ENCODE measurements around the gene NFX1.

NFX1 gene

GRCh38 chr9:33267151-33267767 is 23.1 kb upstream of the NFX1 start:
- DNase-seq (ENCODE audit: low read depth): no peak

- DNase-seq (ENCODE audit: low read depth): no peak
Observed at GRCh38 chr9:33270146-33270545, 20.2 kb upstream of the NFX1 start.

GRCh38 chr9:33272061-33272460 is 18.3 kb upstream of the NFX1 start:
- DNase-seq (ENCODE audit: low read depth): no peak

DNA sequence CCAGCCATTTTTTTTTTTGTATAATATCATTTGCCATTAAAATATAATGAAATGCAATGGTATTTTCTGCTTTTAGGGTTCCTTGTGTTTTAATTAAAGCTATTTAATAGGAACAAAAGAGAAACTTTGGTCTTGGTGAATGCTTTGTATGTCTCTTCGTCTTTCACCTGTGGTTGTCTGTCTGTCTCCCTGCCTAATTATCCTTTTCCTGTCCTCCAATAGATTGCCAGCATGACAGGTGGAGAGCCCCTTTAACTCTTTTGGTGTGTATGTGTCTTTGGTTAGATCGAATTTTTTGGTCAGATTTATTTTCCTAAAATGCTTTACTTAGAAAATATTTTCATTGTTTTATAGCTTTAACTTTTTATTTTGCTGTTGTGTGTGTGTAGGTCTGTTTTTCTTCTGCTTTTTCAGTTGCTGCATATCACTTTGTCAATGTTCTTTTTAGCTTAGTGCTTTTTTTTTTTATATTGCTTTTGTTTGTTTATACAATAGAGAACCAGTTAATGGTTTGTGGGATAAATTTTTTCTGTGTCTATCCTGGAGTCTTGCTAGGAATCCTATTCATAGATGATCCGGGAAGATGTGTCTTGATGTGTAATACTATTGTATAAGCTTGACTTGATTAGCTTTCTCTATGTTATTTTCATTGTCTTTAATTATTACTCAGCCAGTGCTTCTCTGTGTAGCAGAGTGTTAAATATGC is 16.9 kb upstream of the NFX1 start:
- DNase-seq (ENCODE audit: low read depth): no peak

DNA sequence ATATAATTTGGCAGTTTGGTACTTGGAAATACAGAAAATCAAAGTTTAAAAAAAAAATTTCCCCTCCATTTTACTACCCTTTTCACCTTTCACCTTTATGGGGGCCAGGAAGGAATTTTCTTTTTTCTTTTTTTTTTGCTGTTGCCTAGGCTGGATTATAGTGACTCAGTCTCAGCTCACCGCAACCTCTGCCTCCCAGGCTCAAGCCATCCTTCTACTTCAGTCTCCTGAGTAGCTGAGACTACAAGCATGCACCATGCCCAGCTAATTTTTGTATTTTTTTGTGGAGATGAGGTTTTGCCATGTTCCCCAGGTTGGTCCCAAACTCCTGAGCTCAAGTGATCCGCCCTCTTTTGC is 16.4 kb upstream of the NFX1 start:
- DNase-seq (ENCODE audit: low read depth): no peak

GRCh38 chr9:33277484-33277883 is 12.8 kb upstream of the NFX1 start:
- no peak for DNase-seq (ENCODE audit: low read depth)

GRCh38 chr9:33285502-33285901 is 4.8 kb upstream of the NFX1 start:
- DNase-seq (ENCODE audit: low read depth): no peak

GRCh38 chr9:33287087-33287490 is 3.2 kb upstream of the NFX1 start:
- DNase-seq (ENCODE audit: low read depth): peak; percentile 23

DNA sequence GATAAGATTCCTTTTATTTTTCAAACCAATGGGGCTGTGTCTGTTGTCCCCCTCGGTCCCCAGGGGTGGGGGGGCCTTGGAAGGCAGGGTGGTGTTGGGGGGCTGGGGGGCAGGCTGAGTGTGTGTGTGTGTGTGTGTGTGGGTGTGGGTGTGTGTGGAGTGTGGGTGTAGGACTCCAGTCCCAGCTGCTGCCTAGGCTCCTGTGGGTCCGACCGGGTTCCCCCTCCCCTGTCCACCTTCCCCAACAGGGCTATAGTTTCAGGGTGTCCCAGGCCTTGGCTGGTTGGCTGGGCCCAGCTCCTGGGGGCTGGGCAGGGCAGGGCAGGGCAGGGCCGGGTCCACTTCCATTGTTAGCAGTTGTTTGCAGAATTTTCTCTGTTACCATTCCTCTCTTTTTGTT is 2.1 kb upstream of the NFX1 start:
- no peak for DNase-seq (ENCODE audit: low read depth)

- DNase-seq (ENCODE audit: low read depth): no peak
Observed at GRCh38 chr9:33288828-33289483, 1.4 kb upstream of the NFX1 start.

- DNase-seq (ENCODE audit: low read depth): no peak
Observed at GRCh38 chr9:33289496-33289895, 820 bp upstream of the NFX1 start.

GRCh38 chr9:33289936-33290246 is 425 bp upstream of the NFX1 start:
- no peak for DNase-seq (ENCODE audit: low read depth)

DNA sequence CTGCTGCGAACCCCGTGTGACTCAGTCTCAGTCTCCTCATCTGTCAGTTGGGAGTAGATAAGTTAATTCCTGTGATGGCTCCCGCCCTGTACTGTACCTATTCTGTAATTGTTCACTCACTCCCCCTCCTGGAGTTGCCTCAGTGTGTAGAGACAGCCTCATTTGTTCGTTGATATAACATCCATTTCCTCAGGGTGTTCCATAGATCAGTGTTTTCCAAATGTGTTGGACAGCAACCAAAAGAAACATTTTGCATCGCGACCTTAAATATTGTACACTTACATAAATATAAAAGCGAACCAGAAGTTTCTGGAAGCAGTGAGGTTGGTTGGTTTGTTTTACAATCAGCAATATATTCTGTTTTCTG is 698 bp downstream of the NFX1 start:
- DNase-seq (ENCODE audit: low read depth): no peak

DNA sequence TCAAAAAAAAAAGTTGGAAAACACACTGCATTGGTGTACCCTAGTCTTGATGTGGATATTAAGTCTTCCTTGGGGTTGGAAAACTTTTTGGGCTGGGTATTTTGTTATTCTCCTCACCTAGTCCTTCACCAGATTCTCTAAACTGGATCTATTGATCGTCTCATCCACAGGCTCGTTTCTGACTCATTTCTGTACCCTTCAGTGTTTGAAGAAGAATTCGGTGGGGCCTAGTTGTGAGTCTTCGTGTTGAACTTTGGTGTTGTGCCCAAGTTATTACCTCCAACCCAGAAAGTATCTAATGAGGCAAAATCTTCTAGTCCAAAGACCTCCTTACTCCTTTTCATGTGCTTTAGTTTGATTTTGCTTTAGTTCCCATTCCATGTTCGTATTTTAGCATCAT is 1.6 kb downstream of the NFX1 start:
- no peak for DNase-seq (ENCODE audit: low read depth)

DNA sequence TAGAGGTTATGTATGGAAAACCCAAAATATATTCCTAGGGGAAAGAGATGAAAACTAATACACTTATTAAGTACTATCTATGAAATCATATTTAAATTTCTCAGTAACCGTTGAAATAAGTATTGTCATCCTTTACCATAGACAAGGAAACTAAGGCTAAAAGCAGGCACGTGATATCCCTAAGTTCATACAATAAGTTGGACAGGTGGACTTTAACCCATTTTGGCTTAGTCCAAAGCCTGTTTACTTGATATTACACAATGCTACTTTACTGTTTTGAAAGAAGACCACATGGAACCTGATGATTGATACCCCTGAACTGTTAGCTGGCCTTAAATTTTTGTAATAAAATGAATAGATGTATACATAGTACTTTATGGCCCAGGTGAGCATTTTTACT is 3.5 kb downstream of the NFX1 start:
- no peak for DNase-seq (ENCODE audit: low read depth)

GRCh38 chr9:33294670-33295432 is 4.5 kb downstream of the NFX1 start:
- no peak for DNase-seq (ENCODE audit: low read depth)

DNA sequence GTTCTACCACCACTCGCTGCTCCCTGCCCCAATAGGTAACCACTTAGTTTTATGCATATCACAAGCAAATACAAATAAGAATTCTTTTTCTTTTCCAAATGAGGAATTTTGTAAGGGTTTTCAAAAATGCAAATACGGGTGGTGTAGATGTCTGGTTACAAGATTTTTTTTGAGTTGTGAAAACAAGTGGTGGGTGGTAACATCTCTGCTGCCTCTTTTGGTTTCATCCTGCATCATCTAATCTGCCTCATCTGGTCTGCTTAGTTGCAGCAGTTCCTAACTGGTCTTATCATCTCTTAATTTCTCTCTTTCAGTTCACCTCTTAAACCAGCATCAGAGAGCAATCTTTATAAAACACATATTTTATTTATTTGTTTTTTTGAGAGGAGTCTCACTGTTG is 5.3 kb downstream of the NFX1 start:
- no peak for DNase-seq (ENCODE audit: low read depth)

DNA sequence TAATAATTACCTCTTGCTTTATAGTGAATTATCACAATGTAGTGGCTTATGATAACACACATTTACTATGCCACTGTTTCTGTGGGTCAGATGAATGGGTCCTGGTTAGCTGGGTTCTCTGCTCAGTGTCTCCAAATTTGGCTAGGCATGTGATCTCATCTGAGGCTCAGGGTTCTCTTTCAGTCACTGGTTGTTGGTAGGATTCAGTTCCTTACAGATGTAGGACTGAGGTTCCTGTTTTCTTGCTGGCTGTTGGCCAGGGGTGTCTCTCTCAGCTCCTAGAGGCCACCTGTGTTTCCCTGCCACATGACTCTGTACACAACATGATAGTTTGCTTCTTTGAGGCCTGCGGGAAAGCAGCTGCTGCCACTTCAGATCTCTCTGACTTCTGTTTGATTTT is 7.1 kb downstream of the NFX1 start:
- DNase-seq (ENCODE audit: low read depth): no peak

GRCh38 chr9:33300546-33300945 is 10.2 kb downstream of the NFX1 start:
- no peak for DNase-seq (ENCODE audit: low read depth)

DNA sequence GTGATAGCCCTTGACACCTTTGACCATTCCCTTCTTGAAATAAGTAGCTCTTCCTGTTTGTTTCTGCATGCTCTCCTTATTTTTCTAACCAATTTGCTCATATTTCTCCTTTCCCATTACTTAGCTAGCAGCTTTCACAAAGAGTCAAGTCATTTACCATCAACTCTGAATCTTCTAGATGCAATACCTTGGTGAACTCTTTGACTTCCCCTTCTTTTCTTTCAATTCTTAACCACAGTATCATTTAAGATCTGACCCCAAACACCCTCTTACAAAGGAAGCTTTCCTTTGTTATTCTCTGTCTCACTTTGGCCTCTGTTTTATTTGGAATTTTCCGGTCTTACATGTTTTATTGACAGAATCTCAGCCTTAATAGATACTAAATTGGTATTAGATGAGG is 14.0 kb downstream of the NFX1 start:
- no peak for DNase-seq (ENCODE audit: low read depth)

DNA sequence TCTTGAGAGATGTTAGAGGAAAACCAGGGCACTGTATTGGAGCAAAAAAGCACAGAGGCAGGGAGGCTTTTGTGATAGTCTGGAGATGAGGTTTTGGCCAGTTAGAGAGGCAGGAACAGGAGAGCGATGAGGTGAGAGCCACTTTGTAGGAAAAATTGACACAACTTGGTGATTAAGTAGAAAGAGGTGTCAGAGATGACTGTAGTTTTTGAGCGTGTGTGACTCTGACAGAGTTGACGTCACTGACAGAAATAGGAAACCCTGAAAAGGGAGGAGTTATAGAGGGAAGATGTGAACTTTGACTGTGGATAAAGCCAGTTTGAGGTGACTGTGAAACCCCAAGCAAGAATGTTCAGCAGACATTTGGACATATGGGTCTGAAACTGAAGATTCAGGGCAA is 15.7 kb downstream of the NFX1 start:
- no peak for DNase-seq (ENCODE audit: low read depth)

GRCh38 chr9:33307067-33307466 is 16.8 kb downstream of the NFX1 start:
- no peak for DNase-seq (ENCODE audit: low read depth)

DNA sequence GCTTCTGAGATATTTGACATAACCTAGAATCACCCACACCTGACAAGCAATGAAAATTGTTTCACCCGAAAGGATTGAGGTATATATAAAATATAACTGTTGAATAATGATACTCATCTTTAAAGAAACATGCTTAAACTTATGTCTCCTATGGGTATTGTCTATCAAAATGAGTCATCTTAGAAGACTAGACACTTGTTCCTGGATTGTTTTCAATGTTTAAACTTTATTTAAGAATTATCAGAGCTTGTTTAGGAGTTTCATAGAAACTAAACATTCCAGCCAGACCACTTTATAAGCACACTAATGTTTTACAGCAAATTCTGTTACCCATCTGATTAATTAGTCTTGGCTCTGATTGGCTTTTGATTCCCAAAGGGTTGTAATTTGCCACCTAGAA is 19.6 kb downstream of the NFX1 start:
- no peak for DNase-seq (ENCODE audit: low read depth)
